ENCODE measurements around the gene MACF1. TPM values are rescaled to one million over a fixed set of nuclear protein-coding genes. Genes with fewer than 3 reads are reported as not detected.
A peak's percentile ranks its signal among the peaks of the same experiment; 100 is the strongest.

MACF1 gene
- total and polyA plus RNA-seq, 8 donors = 16.8 to 662 (median 236) TPM

DNA sequence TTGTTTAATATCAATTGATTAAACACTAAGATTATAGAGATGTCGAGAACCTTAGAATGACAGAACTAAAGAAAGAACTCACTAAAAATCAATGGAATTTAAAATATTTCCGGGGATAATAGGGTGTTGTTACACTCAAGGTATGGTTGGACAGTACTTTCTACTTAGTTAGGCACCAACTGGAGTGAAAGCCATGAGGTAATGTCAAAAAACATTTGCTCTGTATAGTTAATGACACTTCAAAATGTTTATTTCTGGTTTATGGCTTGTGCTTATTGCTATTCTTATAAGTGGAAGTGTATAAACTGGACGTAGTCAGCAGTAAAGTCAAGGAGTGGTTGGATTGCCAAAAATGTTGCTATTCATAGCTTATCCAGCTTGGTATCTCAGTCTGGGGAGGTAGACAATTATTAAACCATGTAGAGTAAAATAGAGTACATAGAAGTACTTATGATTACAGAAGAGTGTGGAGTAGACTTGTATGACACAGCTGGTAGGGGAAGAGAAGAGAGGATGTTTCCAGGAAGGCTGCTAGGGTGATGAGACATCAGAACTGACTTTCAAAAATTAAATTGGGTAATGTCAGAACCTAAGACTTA, 230.4 kb downstream of the MACF1 start:
- no peak for TF ChIP-seq POLR2AphosphoS5 (IDR thresholded peaks at IDR 0.05)
- no peak for TF ChIP-seq EP300 (IDR thresholded peaks at IDR 0.05)
- no peak for TF ChIP-seq POLR2A (IDR thresholded peaks at IDR 0.05)
- TF ChIP-seq, protein P1, sequence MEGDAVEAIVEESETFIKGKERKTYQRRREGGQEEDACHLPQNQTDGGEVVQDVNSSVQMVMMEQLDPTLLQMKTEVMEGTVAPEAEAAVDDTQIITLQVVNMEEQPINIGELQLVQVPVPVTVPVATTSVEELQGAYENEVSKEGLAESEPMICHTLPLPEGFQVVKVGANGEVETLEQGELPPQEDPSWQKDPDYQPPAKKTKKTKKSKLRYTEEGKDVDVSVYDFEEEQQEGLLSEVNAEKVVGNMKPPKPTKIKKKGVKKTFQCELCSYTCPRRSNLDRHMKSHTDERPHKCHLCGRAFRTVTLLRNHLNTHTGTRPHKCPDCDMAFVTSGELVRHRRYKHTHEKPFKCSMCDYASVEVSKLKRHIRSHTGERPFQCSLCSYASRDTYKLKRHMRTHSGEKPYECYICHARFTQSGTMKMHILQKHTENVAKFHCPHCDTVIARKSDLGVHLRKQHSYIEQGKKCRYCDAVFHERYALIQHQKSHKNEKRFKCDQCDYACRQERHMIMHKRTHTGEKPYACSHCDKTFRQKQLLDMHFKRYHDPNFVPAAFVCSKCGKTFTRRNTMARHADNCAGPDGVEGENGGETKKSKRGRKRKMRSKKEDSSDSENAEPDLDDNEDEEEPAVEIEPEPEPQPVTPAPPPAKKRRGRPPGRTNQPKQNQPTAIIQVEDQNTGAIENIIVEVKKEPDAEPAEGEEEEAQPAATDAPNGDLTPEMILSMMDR (IDR thresholded peaks at IDR 0.05) = no peak
- peaks cover 50 to 99% (median 96%) of the 10 kb centered on the region in 4 donors for H3K36me3 ChIP-seq
- intact Hi-C loops (cut with DNase I; ENCODE audit: low total_unique reads) = no loop called here
- H3K27me3 ChIP-seq = no peaks in the 10 kb centered on the region
- 51 to 67% (median 54%) methylated on average over 3 of the region's 3 CpGs for WGBS, 5 donors
- DNase-seq = no peak
- no peak overlapping the region for H3K4me3 ChIP-seq
- no peaks in the 10 kb centered on the region for H3K9me3 ChIP-seq
- peaks cover 0 to 7% (median 3%) of the 10 kb centered on the region in 4 donors for H3K4me1 ChIP-seq
- H3K27ac ChIP-seq = peak overlapping the region in 3 of 5 donors; percentile 9 to 29 (median 25)

DNA sequence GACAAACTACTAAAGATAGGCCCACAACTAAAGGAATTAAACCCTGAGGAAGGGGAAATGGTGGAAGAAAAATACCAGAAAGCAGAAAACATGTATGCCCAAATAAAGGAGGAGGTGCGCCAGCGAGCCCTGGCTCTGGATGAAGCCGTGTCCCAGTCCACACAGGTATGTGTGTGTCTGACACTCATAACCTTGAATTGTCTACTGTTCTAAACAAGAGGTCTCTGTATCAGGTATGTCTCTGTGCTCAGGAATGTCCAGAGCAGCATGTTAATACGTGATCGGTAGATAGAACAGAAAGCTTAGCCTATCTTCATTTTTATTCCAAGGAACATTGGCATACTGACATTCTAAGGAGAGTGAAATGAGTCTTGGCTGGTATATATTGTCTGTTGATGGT, 231.1 kb downstream of the MACF1 start:
- H3K4me3 ChIP-seq = no peak overlapping the region
- no peaks in the 10 kb centered on the region for H3K9me3 ChIP-seq
- no peak for DNase-seq
- no peaks in the 10 kb centered on the region for H3K27me3 ChIP-seq
- TF ChIP-seq POLR2AphosphoS5 (IDR thresholded peaks at IDR 0.05) = no peak
- no peak for TF ChIP-seq EP300 (IDR thresholded peaks at IDR 0.05)
- TF ChIP-seq, protein P1 (IDR thresholded peaks at IDR 0.05) = no peak
- no peak for TF ChIP-seq POLR2A (IDR thresholded peaks at IDR 0.05)
- H3K27ac ChIP-seq = peak overlapping the region in 2 of 5 donors; percentile 5 to 53
- 95 to 96% (median 96%) methylated on average over 5 of the region's 5 CpGs for WGBS, 5 donors
- intact Hi-C loops (cut with DNase I; ENCODE audit: low total_unique reads) = no loop called here
- H3K4me1 ChIP-seq = peaks cover 0 to 7% (median 3%) of the 10 kb centered on the region in 4 donors
- H3K36me3 ChIP-seq = peaks cover 56 to 99% (median 96%) of the 10 kb centered on the region in 4 donors

DNA sequence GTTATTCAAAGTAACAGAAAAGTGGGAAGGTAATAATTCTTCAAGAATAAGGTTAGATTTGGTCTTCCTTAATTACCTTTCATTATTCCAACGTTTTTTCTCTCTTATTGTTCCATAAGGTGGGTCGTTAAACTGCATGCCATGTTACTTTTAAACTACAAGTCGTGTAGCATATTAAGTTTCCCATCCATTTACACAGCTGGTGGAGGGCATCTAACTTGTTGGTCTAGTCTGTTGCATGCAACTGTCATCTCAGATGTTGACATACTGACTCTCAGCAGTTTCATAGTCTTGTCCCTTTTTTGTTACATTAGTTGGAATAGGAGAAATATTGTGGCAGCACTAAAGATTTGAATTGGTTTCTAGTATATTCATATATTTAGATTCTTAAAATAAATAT, 232.3 kb downstream of the MACF1 start:
- no peak for TF ChIP-seq POLR2AphosphoS5 (IDR thresholded peaks at IDR 0.05)
- no peak for TF ChIP-seq POLR2A (IDR thresholded peaks at IDR 0.05)
- TF ChIP-seq, protein P1 (IDR thresholded peaks at IDR 0.05) = no peak
- TF ChIP-seq EP300 (IDR thresholded peaks at IDR 0.05) = no peak
- H3K27me3 ChIP-seq = no peaks in the 10 kb centered on the region
- H3K9me3 ChIP-seq = no peaks in the 10 kb centered on the region
- peaks cover 68 to 99% (median 96%) of the 10 kb centered on the region in 4 donors for H3K36me3 ChIP-seq
- no peak for DNase-seq
- H3K4me3 ChIP-seq = no peak overlapping the region
- intact Hi-C loops (cut with DNase I; ENCODE audit: low total_unique reads) = no loop called here
- peaks cover 0 to 7% (median 3%) of the 10 kb centered on the region in 4 donors for H3K4me1 ChIP-seq
- 80 to 87% (median 84%) methylated on average over 3 of the region's 3 CpGs for WGBS, 5 donors
- no peak overlapping the region for H3K27ac ChIP-seq

DNA sequence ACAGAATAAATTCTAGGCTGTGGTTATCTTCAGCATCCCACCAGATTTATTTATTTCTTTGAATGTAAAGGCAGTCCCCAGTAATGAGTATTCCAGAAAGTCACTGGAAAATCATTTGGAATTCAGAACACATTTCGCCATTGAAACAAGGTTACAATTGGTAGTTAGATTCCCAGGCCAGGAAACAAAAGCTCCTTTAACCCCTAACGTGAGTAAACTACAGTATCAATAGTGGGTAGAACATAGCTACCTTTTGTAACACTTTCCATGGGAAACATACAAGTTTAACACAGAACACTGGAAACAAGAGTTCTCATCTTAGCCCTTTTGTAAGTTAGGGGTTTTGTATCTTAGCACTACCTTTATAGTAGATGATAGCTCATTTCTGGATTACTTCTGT, 233.5 kb downstream of the MACF1 start:
- Histone ChIP-seq H3K36me3 (peaks cover 78 to 99% (median 97%) of the 10 kb centered on the region in 4 donors), H3K4me3 (no peak overlapping the region), H3K9me3 (no peaks in the 10 kb centered on the region), H3K4me1 (peaks cover 0 to 7% (median 3%) of the 10 kb centered on the region in 4 donors), H3K27me3 (no peaks in the 10 kb centered on the region), H3K27ac (no peak overlapping the region)
- intact Hi-C loops (cut with DNase I; ENCODE audit: low total_unique reads) = no loop called here
- no peak for DNase-seq
- TF ChIP-seq, protein P1 (IDR thresholded peaks at IDR 0.05) = no peak
- TF ChIP-seq POLR2A (IDR thresholded peaks at IDR 0.05) (no peak), POLR2AphosphoS5 (IDR thresholded peaks at IDR 0.05) (no peak), EP300 (IDR thresholded peaks at IDR 0.05) (no peak)
- WGBS, 5 donors = 89 to 98% (median 92%) methylated on average over 2 of the region's 2 CpGs
